Adipocyte (in vitro differentiated cells): ENCODE measurements around the gene ATP2C2.
A peak's percentile ranks its signal among the peaks of the same experiment; 100 is the strongest.
"Not testable (repeated sequence)": the region's sequence is repeated elsewhere in the genome, so short reads cannot be mapped to it uniquely, and the experiment has no call there.

Experiments
- DNase-seq: peaks from one replicate; pipeline ENCODE4 v3.0.0-alpha.2; 2015; ENCODE audit warnings: low read depth
- H3K27me3 ChIP-seq: replicated peaks from 2 replicates; pipeline ENCODE4 v1.7.0; 2013; ENCODE audit warnings: mild to moderate bottlenecking, low read length, moderate library complexity; ENCODE audit not compliant: control insufficient read depth, insufficient read depth
- H3K36me3 ChIP-seq: 2 replicates; pipeline ENCODE4 v1.7.0; 2013; ENCODE audit warnings: low read length, mild to moderate bottlenecking, moderate library complexity; ENCODE audit not compliant: control insufficient read depth, insufficient read depth, severe bottlenecking
- H3K4me1 ChIP-seq: 2 replicates; pipeline ENCODE4 v1.7.0; 2013; ENCODE audit warnings: mild to moderate bottlenecking, low read length, moderate library complexity; ENCODE audit not compliant: control insufficient read depth, insufficient read depth
- H3K4me3 ChIP-seq: 2 replicates; pipeline ENCODE4 v1.7.0; 2013; ENCODE audit warnings: mild to moderate bottlenecking, low read length, moderate library complexity
- H3K9ac ChIP-seq: 2 replicates; pipeline ENCODE4 v1.7.0; 2013; ENCODE audit warnings: mild to moderate bottlenecking, low read length, moderate library complexity
- H3K9me3 ChIP-seq: 2 replicates; pipeline ENCODE4 v1.7.0; 2013; ENCODE audit warnings: mild to moderate bottlenecking, low read length, moderate library complexity; ENCODE audit not compliant: control insufficient read depth

ATP2C2 gene

GRCh38 chr16:84446596-84447392 lies 78.5 kb downstream of the ATP2C2 start:
- no peaks in the 10 kb centered on the region for H3K36me3 ChIP-seq
- H3K9me3 ChIP-seq = no peaks in the 10 kb centered on the region
- peaks cover 5% of the 10 kb centered on the region for H3K4me1 ChIP-seq
- peaks cover 18% of the 10 kb centered on the region for H3K27me3 ChIP-seq
- no peak overlapping the region for H3K9ac ChIP-seq
- H3K4me3 ChIP-seq = no peak overlapping the region
- peak; percentile 25 for DNase-seq

- Histone ChIP-seq H3K9ac (no peak overlapping the region), H3K4me1 (peaks cover 5% of the 10 kb centered on the region), H3K4me3 (no peak overlapping the region), H3K9me3 (no peaks in the 10 kb centered on the region), H3K36me3 (no peaks in the 10 kb centered on the region), H3K27me3 (peaks cover 6% of the 10 kb centered on the region)
- DNase-seq = no peak
These were observed 80.1 kb downstream of the ATP2C2 start for GRCh38 chr16:84448444-84448843.

- Histone ChIP-seq H3K9me3 (no peaks in the 10 kb centered on the region), H3K4me1 (peaks cover 5% of the 10 kb centered on the region), H3K27me3 (peaks cover 3% of the 10 kb centered on the region), H3K9ac (no peak overlapping the region), H3K36me3 (no peaks in the 10 kb centered on the region), H3K4me3 (no peak overlapping the region)
- DNase-seq = no peak
These were observed 81.1 kb downstream of the ATP2C2 start for GRCh38 chr16:84449156-84450140.

- Histone ChIP-seq H3K4me3 (no peak overlapping the region), H3K9me3 (no peaks in the 10 kb centered on the region), H3K9ac (no peak overlapping the region), H3K4me1 (peaks cover 5% of the 10 kb centered on the region), H3K36me3 (no peaks in the 10 kb centered on the region), H3K27me3 (no peaks in the 10 kb centered on the region)
- DNase-seq = no peak
These were observed 82.0 kb downstream of the ATP2C2 start for GRCh38 chr16:84450176-84450865.

GRCh38 chr16:84451010-84451676 lies 82.8 kb downstream of the ATP2C2 start:
- H3K4me1 ChIP-seq, H3K4me3 ChIP-seq, DNase-seq, H3K9me3 ChIP-seq, H3K27me3 ChIP-seq, H3K36me3 ChIP-seq, H3K9ac ChIP-seq: not testable (repeated sequence)

- Histone ChIP-seq H3K9me3 (no peaks in the 10 kb centered on the region), H3K36me3 (no peaks in the 10 kb centered on the region), H3K4me1 (no peaks in the 10 kb centered on the region), H3K27me3 (no peaks in the 10 kb centered on the region), H3K4me3 (no peak overlapping the region), H3K9ac (no peak overlapping the region)
- no peak for DNase-seq
These were observed 83.4 kb downstream of the ATP2C2 start for GRCh38 chr16:84451781-84452180.

- no peak overlapping the region for H3K9ac ChIP-seq
- DNase-seq = no peak
- H3K4me1 ChIP-seq = no peaks in the 10 kb centered on the region
- H3K36me3 ChIP-seq = no peaks in the 10 kb centered on the region
- no peaks in the 10 kb centered on the region for H3K27me3 ChIP-seq
- H3K9me3 ChIP-seq = no peaks in the 10 kb centered on the region
- no peak overlapping the region for H3K4me3 ChIP-seq
These were observed 84.9 kb downstream of the ATP2C2 start for GRCh38 chr16:84453061-84453752.

GRCh38 chr16:84454611-84455010 lies 86.3 kb downstream of the ATP2C2 start:
- no peaks in the 10 kb centered on the region for H3K9me3 ChIP-seq
- no peaks in the 10 kb centered on the region for H3K4me1 ChIP-seq
- H3K9ac ChIP-seq = no peak overlapping the region
- DNase-seq = no peak
- H3K4me3 ChIP-seq = no peak overlapping the region
- H3K27me3 ChIP-seq = no peaks in the 10 kb centered on the region
- no peaks in the 10 kb centered on the region for H3K36me3 ChIP-seq

- Histone ChIP-seq H3K9me3 (no peaks in the 10 kb centered on the region), H3K4me3 (no peak overlapping the region), H3K27me3 (no peaks in the 10 kb centered on the region), H3K9ac (no peak overlapping the region), H3K4me1 (no peaks in the 10 kb centered on the region), H3K36me3 (no peaks in the 10 kb centered on the region)
- no peak for DNase-seq
These were observed 86.7 kb downstream of the ATP2C2 start for GRCh38 chr16:84455031-84455430.
